GM18873 (cell line): Measurements from ENCODE around the gene DPCD.

Source experiments
- ATAC-seq: cut with Tn5 transposase; IDR thresholded peaks from one replicate; pipeline ENCODE4 v1.9.1; 2021; ENCODE audit warnings: mild to moderate bottlenecking, moderate library complexity, moderate number of reproducible peaks; ENCODE audit not compliant: unreplicated experiment, low FRiP score

The DPCD gene

DNA sequence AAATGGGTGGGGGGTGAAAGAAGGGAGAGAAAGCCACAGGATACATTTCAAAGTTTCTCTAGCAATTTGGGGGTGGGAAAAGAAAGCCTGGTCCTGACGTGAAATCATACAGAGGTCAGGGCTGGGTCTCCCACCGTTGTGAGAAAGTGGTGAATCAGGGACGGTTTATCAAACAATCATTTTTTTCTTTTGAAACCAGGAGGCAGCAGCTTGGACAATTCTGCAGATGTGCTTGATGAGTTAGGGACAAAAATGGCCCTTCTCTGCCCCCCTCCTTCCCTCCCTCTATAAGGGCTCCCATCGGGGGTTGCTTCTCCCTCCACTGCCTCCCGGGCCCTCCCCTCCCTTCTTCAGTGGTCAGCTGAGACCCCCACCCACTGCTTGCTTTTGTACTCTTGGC is 63.2 kb downstream of the DPCD start:
- no peak for ATAC-seq

DNA sequence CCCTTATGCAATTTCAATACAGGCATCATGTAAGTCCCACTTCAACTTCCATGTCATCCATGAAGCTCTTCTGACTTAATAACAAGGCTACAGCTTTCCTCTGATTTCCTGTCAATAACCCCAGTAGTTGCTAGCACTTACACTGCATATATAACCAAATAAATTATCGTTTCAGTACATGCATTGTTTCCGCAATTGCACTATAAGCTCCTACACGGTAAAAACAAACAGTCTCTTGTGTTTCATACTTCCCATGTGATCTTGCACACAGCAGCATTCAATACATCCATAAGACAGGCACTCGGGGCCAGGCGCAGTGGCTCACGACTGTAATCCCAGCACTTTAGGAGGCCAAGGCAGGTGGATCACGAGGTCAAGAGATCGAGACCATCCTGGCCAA is 65.4 kb downstream of the DPCD start:
- ATAC-seq = no peak

DNA sequence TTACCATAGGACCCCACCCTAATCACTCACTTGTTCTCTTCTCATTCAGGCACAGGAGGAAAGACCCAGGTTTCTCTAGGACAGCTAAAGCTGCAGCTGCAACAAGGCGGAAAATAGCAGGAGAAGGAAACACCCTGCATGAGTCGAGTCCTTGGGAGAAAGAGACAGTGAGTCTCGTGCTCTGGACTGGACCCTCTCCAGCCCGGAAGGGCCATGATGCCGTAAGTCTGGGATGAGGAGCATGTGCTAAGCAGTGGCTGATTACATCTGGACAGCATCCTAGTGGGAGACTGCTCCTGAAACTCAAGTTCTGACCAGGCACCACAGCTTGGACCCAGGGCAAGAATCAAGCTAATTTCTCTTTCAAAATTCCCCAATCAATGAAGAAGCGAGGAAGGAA is 67.4 kb downstream of the DPCD start:
- no peak for ATAC-seq

DNA sequence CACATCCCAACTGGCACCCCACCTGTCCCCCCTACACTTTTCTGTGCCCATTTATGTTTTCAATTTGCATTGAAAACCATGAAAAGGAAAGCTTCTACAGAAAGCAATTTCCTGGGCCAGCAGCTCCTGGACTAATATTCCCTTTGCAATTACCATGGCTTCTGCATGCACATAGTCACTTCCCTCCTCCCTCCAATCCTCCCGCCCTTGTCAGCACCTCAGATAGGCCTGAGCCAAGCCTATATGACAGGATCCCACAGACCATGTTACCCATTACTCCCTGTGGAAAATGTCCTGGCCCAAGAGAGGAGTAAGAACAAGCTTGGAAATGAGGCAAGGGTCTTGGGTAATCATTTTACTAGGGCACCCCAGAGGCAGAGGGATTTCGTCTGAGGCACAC is 68.8 kb downstream of the DPCD start:
- ATAC-seq = no peak

DNA sequence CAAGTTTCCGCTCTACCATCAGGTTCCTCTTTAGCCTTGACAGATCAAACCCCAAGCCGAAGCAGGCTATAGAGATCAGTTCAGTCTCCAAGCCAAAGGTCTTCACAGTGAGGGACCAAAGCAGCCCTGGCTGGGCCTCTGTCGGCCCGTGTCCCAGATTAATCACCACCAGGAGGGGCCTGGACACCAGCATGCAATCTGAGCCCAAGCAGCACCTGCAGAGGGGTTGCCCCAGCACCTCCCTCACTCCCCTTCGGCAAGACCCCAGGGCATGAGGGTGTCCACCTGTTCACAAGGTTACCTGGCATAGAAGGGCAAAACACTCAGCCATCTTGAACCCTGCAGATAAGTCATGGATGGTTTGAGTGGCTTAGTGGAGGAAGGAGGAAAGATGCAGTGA is 70.9 kb downstream of the DPCD start:
- no peak for ATAC-seq
